HEK293 (cell line): ENCODE results near the gene IFI27L1.
A peak's percentile ranks its signal among the peaks of the same experiment; 100 is the strongest.

Experiments used
- CTCF ChIP-seq: fragments of 450-650 bp; formaldehyde crosslinking; IDR thresholded peaks from 2 replicates; pipeline ENCODE4 v1.5.1; 2016; ENCODE audit warnings: missing biosample characterization, missing genetic modification characterization
- GLI2 ChIP-seq: fragments of 450-650 bp; formaldehyde crosslinking; IDR thresholded peaks from 2 replicates; pipeline ENCODE4; 2017; ENCODE audit warnings: missing biosample characterization, missing genetic modification characterization, low read depth, borderline replicate concordance
- MZF1 ChIP-seq: fragments of 450-650 bp; formaldehyde crosslinking; IDR thresholded peaks from 2 replicates; pipeline ENCODE4 v1.5.1; 2017; ENCODE audit warnings: missing biosample characterization, missing genetic modification characterization, borderline replicate concordance
- SETDB1 ChIP-seq: IDR thresholded peaks from one replicate; pipeline ENCODE4 v1.6.1; 2017; ENCODE audit warnings: mild to moderate bottlenecking, low read length, moderate library complexity, mixed read lengths; ENCODE audit not compliant: insufficient read length
- SP7 ChIP-seq: fragments of 450-650 bp; formaldehyde crosslinking; IDR thresholded peaks from 2 replicates; pipeline ENCODE4 v1.5.1; 2016; ENCODE audit warnings: missing biosample characterization, missing genetic modification characterization
- ZBTB21 ChIP-seq: fragments of 450-650 bp; formaldehyde crosslinking; IDR thresholded peaks from 2 replicates; pipeline ENCODE4 v1.5.1; 2017; ENCODE audit warnings: missing biosample characterization, missing genetic modification characterization
- ZBTB48 ChIP-seq: fragments of 450-650 bp; formaldehyde crosslinking; IDR thresholded peaks from 2 replicates; pipeline ENCODE4 v1.5.1; 2016; ENCODE audit warnings: missing biosample characterization, missing genetic modification characterization
- ZEB2 ChIP-seq: fragments of 450-650 bp; formaldehyde crosslinking; IDR thresholded peaks from 2 replicates; pipeline ENCODE4 v1.5.1; 2016; ENCODE audit warnings: missing biosample characterization, missing genetic modification characterization
- ZFP37 ChIP-seq: fragments of 450-650 bp; formaldehyde crosslinking; IDR thresholded peaks from 2 replicates; pipeline ENCODE4 v1.5.1; 2016; ENCODE audit warnings: missing biosample characterization, missing genetic modification characterization
- ZFP69B ChIP-seq: fragments of 450-650 bp; formaldehyde crosslinking; IDR thresholded peaks from 2 replicates; pipeline ENCODE4 v1.5.1; 2016; ENCODE audit warnings: missing biosample characterization, missing genetic modification characterization
- ZNF133 ChIP-seq: fragments of 450-650 bp; formaldehyde crosslinking; IDR thresholded peaks from 2 replicates; pipeline ENCODE4 v1.5.1; 2016; ENCODE audit warnings: missing biosample characterization, missing genetic modification characterization
- ZNF174 ChIP-seq: fragments of 450-650 bp; formaldehyde crosslinking; IDR thresholded peaks from 2 replicates; pipeline ENCODE4 v1.5.0; 2017; ENCODE audit warnings: missing biosample characterization, mild to moderate bottlenecking, missing genetic modification characterization
- ZNF211 ChIP-seq: fragments of 450-650 bp; formaldehyde crosslinking; IDR thresholded peaks from 2 replicates; pipeline ENCODE4 v1.5.1; 2016; ENCODE audit warnings: low read depth, missing biosample characterization, missing genetic modification characterization
- ZNF23 ChIP-seq: fragments of 450-650 bp; formaldehyde crosslinking; IDR thresholded peaks from 2 replicates; pipeline ENCODE4 v1.5.1; 2016; ENCODE audit warnings: missing biosample characterization, missing genetic modification characterization, borderline replicate concordance
- ZNF354C ChIP-seq: fragments of 450-650 bp; formaldehyde crosslinking; IDR thresholded peaks from 2 replicates; pipeline ENCODE4 v1.5.1; 2016; ENCODE audit warnings: missing biosample characterization, missing genetic modification characterization, low read depth, borderline replicate concordance
- ZNF362 ChIP-seq: fragments of 450-650 bp; formaldehyde crosslinking; IDR thresholded peaks from 2 replicates; pipeline ENCODE4 v1.5.1; 2016; ENCODE audit warnings: missing biosample characterization, missing genetic modification characterization
- ZNF416 ChIP-seq: fragments of 450-650 bp; formaldehyde crosslinking; IDR thresholded peaks from 2 replicates; pipeline ENCODE4 v1.5.1; 2016; ENCODE audit warnings: missing biosample characterization, missing genetic modification characterization
- ZNF423 ChIP-seq: fragments of 450-650 bp; formaldehyde crosslinking; IDR thresholded peaks from 2 replicates; pipeline ENCODE4 v1.5.1; 2016; ENCODE audit warnings: missing biosample characterization, missing genetic modification characterization
- ZNF433 ChIP-seq: fragments of 450-650 bp; formaldehyde crosslinking; IDR thresholded peaks from 2 replicates; pipeline ENCODE4 v1.5.1; 2016; ENCODE audit warnings: missing biosample characterization, missing genetic modification characterization, low read depth
- ZNF521 ChIP-seq: fragments of 450-650 bp; formaldehyde crosslinking; IDR thresholded peaks from 2 replicates; pipeline ENCODE4 v1.5.1; 2017; ENCODE audit warnings: missing biosample characterization, mild to moderate bottlenecking, missing genetic modification characterization
- ZNF530 ChIP-seq: fragments of 450-650 bp; formaldehyde crosslinking; IDR thresholded peaks from 2 replicates; pipeline ENCODE4 v1.5.1; 2016; ENCODE audit warnings: low read depth, missing biosample characterization, missing genetic modification characterization
- ZNF548 ChIP-seq: fragments of 450-650 bp; formaldehyde crosslinking; IDR thresholded peaks from 2 replicates; pipeline ENCODE4 v1.5.1; 2016; ENCODE audit warnings: missing biosample characterization, missing genetic modification characterization
- ZNF555 ChIP-seq: fragments of 450-650 bp; formaldehyde crosslinking; conservative IDR thresholded peaks from 2 replicates; pipeline ENCODE4 v1.5.1; 2017; ENCODE audit warnings: missing biosample characterization, mild to moderate bottlenecking, missing genetic modification characterization, inconsistent platforms
- ZNF571 ChIP-seq: fragments of 450-650 bp; formaldehyde crosslinking; IDR thresholded peaks from 2 replicates; pipeline ENCODE4 v1.5.0; 2017; ENCODE audit warnings: missing biosample characterization, missing genetic modification characterization
- ZNF585B ChIP-seq: fragments of 450-650 bp; formaldehyde crosslinking; IDR thresholded peaks from 2 replicates; pipeline ENCODE4 v1.5.1; 2016; ENCODE audit warnings: missing biosample characterization, missing genetic modification characterization
- ZNF645 ChIP-seq: fragments of 450-650 bp; formaldehyde crosslinking; IDR thresholded peaks from 2 replicates; pipeline ENCODE4; 2016; ENCODE audit warnings: missing biosample characterization, missing genetic modification characterization
- ZNF701 ChIP-seq: fragments of 450-650 bp; formaldehyde crosslinking; IDR thresholded peaks from 2 replicates; pipeline ENCODE4 v1.5.1; 2016; ENCODE audit warnings: missing biosample characterization, missing genetic modification characterization
- ZNF707 ChIP-seq: fragments of 450-650 bp; formaldehyde crosslinking; IDR thresholded peaks from 2 replicates; pipeline ENCODE4 v1.5.1; 2016; ENCODE audit warnings: missing biosample characterization, missing genetic modification characterization
- ZNF777 ChIP-seq: fragments of 450-650 bp; formaldehyde crosslinking; IDR thresholded peaks from 2 replicates; pipeline ENCODE4 v1.5.1; 2017; ENCODE audit warnings: missing biosample characterization, missing genetic modification characterization, borderline replicate concordance
- ZNF837 ChIP-seq: fragments of 450-650 bp; formaldehyde crosslinking; IDR thresholded peaks from 2 replicates; pipeline ENCODE4 v1.5.1; 2016; ENCODE audit warnings: missing biosample characterization, missing genetic modification characterization
- ZSCAN18 ChIP-seq: fragments of 450-650 bp; formaldehyde crosslinking; IDR thresholded peaks from 2 replicates; pipeline ENCODE4 v1.5.1; 2016; ENCODE audit warnings: missing biosample characterization, missing genetic modification characterization
- TF ChIP-seq, protein P1 (sequence below): fragments of 450-650 bp; formaldehyde crosslinking; optimal IDR thresholded peaks from 2 replicates; pipeline ENCODE3; 2016; ENCODE audit warnings: missing biosample characterization, mild to moderate bottlenecking, missing genetic modification characterization
- TF ChIP-seq, protein P2 (sequence below): fragments of 450-650 bp; formaldehyde crosslinking; IDR thresholded peaks from 2 replicates; pipeline ENCODE4 v1.5.1; 2016; ENCODE audit warnings: missing biosample characterization, missing genetic modification characterization

Gene IFI27L1

DNA sequence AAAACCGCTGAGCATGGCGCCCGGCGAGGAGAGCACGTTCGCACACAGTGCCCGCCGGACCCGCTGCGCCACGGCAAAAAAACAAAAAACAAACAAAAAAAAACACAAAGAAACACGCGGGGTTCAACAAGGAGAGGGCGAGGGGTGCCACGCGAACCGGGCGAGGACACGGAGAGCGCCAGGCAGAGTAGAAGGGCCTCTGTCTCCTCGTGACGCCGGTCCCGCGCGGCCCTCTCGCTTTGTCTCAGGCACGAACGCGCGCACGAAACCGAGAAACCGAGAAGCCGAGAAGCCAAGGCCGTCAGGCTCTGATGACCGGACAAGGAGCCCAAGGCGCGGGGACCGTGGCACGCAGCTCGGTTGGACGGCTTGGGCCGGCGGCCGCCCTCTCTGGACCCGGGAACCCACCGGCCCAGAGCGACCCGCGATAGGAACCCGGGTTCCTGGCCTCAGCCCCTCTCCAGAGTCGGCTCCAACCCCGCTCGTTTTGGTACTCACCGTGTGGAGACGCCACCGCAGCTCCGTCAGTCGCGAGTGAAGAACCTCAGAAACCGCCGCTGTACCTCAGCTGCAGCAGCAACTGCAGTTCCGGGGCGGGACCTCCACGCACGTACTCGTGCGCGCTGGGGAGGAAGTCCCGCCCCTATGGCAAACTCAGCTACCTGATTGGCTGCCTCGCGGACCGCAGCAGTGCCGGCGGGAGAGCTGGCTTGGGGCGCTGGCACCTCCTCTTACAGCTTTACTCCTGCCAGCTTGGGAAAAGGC lies at the start of gene IFI27L1, which contains the start of gene DDX24 (continued):
- no peak for TF ChIP-seq ZNF174 (tag by site-specific recombination)
- TF ChIP-seq ZNF555, result no peak
- no peak for TF ChIP-seq ZNF423 (tag by site-specific recombination)
- TF ChIP-seq ZNF701, result no peak
- no peak for TF ChIP-seq ZNF571 (tag by site-specific recombination)
- TF ChIP-seq ZNF585B (tag by site-specific recombination), result 0 out of 2 replicates have a peak, but pooled peaks have one; percentile 16
- TF ChIP-seq ZNF133 (tag by site-specific recombination), result no peak
- 0 out of 2 replicates have a peak, but pooled peaks have one; percentile 24 for TF ChIP-seq ZEB2
- TF ChIP-seq SP7, result 0 out of 2 replicates have a peak, but pooled peaks have one; percentile 34
- no peak for TF ChIP-seq MZF1 (tag by site-specific recombination)
- TF ChIP-seq ZNF530 (tag by site-specific recombination), result no peak
- TF ChIP-seq ZNF433, result no peak
- TF ChIP-seq GLI2 (tag by site-specific recombination), result no peak
- TF ChIP-seq ZNF707 (tag by site-specific recombination), result no peak
- TF ChIP-seq, protein P1, sequence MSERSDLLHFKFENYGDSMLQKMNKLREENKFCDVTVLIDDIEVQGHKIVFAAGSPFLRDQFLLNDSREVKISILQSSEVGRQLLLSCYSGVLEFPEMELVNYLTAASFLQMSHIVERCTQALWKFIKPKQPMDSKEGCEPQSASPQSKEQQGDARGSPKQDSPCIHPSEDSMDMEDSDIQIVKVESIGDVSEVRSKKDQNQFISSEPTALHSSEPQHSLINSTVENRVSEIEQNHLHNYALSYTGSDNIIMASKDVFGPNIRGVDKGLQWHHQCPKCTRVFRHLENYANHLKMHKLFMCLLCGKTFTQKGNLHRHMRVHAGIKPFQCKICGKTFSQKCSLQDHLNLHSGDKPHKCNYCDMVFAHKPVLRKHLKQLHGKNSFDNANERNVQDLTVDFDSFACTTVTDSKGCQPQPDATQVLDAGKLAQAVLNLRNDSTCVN (tag by site-specific recombination), result peak; percentile 88
- TF ChIP-seq CTCF (tag by site-specific recombination), result no peak; the same call in 1 of the 2 replicates
- peak; percentile 77; the same call in 1 of the 2 replicates for TF ChIP-seq ZNF777 (tag by site-specific recombination)
- no peak for TF ChIP-seq ZNF23 (tag by site-specific recombination)
- 0 out of 2 replicates have a peak, but pooled peaks have one; percentile 62 for TF ChIP-seq ZFP37 (tag by site-specific recombination)
- no peak for TF ChIP-seq ZNF837 (tag by site-specific recombination)
- peak; percentile 94 for TF ChIP-seq ZNF362 (tag by site-specific recombination)
- TF ChIP-seq, protein P2, sequence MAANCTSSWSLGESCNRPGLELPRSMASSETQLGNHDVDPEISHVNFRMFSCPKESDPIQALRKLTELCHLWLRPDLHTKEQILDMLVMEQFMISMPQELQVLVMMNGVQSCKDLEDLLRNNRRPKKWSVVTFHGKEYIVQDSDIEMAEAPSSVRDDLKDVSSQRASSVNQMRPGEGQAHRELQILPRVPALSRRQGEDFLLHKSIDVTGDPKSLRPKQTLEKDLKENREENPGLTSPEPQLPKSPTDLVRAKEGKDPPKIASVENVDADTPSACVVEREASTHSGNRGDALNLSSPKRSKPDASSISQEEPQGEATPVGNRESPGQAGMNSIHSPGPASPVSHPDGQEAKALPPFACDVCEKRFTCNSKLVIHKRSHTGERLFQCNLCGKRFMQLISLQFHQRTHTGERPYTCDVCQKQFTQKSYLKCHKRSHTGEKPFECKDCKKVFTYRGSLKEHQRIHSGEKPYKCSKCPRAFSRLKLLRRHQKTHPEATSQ (tag by site-specific recombination), result 0 out of 2 replicates have a peak, but pooled peaks have one; percentile 61
- no peak for TF ChIP-seq ZNF521 (tag by site-specific recombination)
- TF ChIP-seq ZNF645, result no peak
- TF ChIP-seq ZBTB21, result no peak
- TF ChIP-seq ZNF416 (tag by site-specific recombination), result no peak
- no peak for TF ChIP-seq ZSCAN18 (tag by site-specific recombination)
- no peak for TF ChIP-seq ZBTB48 (tag by site-specific recombination)
- no peak for TF ChIP-seq ZNF211 (tag by site-specific recombination)
- TF ChIP-seq ZFP69B (tag by site-specific recombination), result no peak
- no peak for TF ChIP-seq ZNF354C (tag by site-specific recombination)
- TF ChIP-seq SETDB1, result no peak
- no peak for TF ChIP-seq ZNF548 (tag by site-specific recombination)
